Keratinocyte (primary cell): ENCODE data around the gene HIRA.

Experiments used
- CTCF ChIP-seq, 3 experiments: IDR thresholded peaks in 1 of 3; conservative IDR thresholded peaks in 1 of 3; optimal IDR thresholded peaks in 1 of 3; 2 replicates in 2 of 3; 3 replicates in 1 of 3; pipeline versions ENCODE3 to v1.5.1; 2011; ENCODE audit warnings: low read length in 3 of 3, mild to moderate bottlenecking in 3 of 3, moderate library complexity in 2 of 3, control low read depth in 1 of 3, inconsistent platforms in 1 of 3; ENCODE audit not compliant: insufficient read depth in 2 of 3; ENCODE audit errors: extremely low read depth in 1 of 3
- EZH2 ChIP-seq: IDR thresholded peaks from one replicate; pipeline ENCODE4 v1.6.1; 2012; ENCODE audit warnings: inconsistent platforms, mild to moderate bottlenecking, low read length, moderate library complexity

- TF ChIP-seq CTCF (optimal IDR thresholded peaks at IDR 0.05 in 1 of 3, IDR thresholded peaks at IDR 0.05 in 1 of 3, conservative IDR thresholded peaks at IDR 0.05 in 1 of 3; ENCODE audit: extremely low read depth in 1 of 3, insufficient read depth in 2 of 3, low read length in 3 of 3) (no peak), EZH2 (no peak)
Measured at GRCh38 chr22:19446603-19447329, 15.2 kb upstream of the HIRA start.
